ENCODE results near the gene SLC22A7.

Gene SLC22A7, protein sequence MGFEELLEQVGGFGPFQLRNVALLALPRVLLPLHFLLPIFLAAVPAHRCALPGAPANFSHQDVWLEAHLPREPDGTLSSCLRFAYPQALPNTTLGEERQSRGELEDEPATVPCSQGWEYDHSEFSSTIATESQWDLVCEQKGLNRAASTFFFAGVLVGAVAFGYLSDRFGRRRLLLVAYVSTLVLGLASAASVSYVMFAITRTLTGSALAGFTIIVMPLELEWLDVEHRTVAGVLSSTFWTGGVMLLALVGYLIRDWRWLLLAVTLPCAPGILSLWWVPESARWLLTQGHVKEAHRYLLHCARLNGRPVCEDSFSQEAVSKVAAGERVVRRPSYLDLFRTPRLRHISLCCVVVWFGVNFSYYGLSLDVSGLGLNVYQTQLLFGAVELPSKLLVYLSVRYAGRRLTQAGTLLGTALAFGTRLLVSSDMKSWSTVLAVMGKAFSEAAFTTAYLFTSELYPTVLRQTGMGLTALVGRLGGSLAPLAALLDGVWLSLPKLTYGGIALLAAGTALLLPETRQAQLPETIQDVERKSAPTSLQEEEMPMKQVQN

DNA sequence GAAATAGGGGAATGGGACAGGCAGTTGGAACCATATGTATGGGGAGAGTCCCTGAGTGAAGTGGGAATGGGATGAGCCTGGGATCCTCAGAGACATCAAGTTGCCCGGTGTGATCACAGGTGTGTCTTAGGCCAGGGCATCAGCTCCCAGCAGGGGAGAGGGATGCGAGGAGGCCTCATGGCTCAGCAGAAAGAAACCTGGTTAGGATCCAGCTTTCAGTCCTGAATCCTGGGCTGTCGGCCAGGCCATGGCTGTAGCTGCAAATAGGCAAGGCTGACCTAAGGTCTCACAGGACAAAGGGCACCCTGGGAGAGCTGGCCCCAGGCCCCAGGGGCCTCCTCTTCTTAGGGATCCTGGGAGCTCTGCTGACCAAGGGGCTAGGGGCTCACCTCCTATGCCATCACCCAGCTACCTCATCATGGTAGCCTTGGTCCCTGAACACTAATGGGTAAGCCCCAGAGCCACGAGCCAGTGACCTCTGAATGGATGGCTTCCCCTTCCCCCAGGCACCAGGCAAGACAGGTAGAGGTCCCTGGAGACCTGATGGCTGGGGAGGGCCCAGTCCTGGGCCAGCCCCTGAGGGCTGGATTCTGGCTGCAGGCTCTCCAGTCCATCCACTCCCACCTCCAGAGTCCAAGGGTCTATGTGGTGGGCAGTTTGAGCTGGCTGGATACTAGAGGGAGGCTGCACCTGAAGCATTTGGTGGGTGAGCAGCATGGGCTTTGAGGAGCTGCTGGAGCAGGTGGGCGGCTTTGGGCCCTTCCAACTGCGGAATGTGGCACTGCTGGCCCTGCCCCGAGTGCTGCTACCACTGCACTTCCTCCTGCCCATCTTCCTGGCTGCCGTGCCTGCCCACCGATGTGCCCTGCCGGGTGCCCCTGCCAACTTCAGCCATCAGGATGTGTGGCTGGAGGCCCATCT is at the start of gene SLC22A7:
TSS of gene SLC22A7 (plus strand) at position 617 of the 921 bp plus-strand sequence. CDS start at position 716, 99 bp downstream.
- no peak for DNase-seq (ENCODE audit: low read depth)

DNA sequence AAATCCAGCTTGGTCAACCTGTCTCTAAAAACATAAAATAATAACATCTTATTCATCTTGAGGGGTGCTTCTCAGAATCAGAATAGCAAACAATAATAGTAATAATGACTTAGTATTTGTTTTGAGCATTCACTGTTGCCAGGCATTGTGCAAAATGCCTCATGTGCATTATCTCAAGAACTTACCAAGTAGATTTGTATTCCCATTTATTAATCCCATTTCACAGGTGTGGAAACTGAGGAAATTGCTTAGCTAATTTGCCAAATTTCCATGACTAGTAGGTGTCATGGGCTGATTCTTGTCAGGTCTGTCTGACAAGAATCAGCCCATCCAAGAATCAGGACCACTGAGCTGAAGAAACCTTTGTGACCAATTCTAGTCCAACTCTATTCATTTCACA is 49.3 kb upstream of the SLC22A7 start:
- no peak for DNase-seq (ENCODE audit: low read depth)

DNA sequence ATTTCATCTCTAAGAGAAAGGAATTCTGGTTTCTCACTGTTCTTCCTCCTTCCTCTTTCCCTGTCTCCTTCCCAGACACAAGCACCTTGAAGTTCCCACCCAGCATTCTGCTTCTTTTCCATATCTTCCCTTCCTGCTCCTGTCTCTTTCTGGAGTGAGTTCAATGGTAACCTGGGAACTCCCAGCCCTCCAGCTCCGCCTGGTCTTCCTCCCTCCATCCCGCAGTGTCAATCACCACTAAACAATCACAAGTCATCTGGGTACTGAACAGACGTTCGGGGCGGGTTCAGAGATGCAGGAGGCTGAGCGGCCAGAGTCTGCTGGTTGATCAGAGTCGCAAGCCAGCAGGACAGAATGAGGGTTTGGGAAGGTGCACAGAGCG is 47.1 kb upstream of the SLC22A7 start:
- DNase-seq (ENCODE audit: low read depth) = no peak

DNA sequence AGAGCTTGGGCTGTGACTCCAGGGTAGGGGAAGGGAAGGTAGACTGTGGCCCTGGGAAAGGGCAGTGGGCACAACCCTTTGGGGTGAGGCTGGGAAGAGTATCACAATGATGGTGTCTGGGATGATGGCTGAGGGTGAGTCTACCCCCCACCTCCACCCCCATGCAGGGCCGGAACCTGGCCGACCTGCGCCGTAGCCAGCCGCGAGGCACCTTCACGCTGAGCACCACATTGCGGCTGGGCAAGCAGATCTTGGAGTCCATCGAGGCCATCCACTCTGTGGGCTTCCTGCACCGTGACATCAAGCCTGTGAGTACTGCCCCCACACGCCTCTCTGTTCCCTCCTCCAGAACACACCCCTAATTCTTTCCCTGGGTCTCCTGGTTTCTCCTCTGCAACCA is 44.7 kb upstream of the SLC22A7 start:
- no peak for DNase-seq (ENCODE audit: low read depth)

DNA sequence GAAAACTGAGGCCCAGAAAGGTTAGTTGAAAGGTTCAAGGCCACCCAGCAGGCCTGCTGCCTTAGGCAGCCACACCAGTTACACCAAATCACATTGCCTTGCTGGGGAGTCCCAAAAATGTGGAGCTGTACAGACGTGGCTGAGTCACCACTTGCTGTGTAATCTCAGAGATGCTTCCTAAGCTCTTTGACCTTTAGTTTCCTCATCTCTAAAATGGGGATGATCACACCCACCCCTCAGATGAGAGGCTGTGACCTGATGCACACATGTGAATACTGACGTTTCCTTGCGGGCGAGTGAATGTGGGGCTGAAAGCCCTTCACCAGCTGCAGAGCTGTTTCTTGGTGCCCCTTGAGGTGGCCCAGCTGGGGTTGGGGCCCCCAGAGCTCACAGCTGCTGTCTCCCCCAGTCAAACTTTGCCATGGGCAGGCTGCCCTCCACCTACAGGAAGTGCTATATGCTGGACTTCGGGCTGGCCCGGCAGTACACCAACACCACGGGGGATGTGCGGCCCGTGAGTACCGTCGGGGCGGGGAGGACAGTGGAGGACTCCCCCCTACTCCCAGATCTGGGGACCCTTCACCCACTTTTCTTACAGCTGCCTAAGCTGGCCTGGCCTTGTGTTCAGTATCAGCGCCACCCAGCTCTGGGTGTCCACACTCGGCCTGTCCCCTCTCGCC is 43.8 kb upstream of the SLC22A7 start:
- peak; percentile 25 for DNase-seq (ENCODE audit: low read depth)

DNA sequence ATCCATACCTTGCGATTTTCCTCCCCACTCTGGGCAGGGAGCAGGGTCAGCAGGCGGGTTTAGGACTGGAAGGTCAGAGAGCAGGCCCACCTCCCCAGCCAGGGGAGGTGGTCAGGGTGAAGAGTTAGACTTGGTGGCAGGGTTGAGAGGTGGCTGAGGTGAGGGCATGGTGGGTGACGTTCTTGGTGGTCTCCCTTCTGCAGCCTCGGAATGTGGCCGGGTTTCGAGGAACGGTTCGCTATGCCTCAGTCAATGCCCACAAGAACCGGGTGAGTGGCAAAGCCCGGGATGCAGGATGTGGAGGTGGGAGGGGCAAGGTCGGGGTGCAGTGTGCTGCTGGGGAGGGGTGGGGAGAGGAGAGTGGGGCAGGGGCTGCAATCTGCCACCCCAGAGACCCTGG is 43.2 kb upstream of the SLC22A7 start:
- DNase-seq (ENCODE audit: low read depth) = no peak

DNA sequence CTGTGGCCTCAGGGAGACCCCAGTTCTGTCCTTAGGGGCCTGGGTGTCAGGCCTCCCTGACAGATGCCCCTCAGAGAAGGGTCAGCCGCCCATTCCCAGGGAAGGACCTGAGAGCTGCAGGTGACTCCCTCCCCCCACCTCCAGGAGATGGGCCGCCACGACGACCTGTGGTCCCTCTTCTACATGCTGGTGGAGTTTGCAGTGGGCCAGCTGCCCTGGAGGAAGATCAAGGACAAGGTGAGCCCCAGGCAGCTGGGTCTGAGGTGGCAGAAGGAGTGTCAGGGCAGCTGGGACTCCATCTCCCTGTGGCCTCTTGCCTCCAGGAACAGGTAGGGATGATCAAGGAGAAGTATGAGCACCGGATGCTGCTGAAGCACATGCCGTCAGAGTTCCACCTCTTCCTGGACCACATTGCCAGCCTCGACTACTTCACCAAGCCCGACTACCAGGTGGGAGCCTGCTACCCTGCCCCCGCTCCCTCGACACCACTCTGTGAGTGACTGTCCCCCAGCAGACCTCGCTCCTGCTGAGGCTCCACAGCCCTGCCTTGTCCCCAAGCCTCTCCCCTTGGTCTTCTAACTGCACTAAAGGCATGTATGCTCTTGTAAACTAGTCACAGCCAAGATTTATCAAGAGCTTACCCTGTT is 42.5 kb upstream of the SLC22A7 start:
- no peak for DNase-seq (ENCODE audit: low read depth)

DNA sequence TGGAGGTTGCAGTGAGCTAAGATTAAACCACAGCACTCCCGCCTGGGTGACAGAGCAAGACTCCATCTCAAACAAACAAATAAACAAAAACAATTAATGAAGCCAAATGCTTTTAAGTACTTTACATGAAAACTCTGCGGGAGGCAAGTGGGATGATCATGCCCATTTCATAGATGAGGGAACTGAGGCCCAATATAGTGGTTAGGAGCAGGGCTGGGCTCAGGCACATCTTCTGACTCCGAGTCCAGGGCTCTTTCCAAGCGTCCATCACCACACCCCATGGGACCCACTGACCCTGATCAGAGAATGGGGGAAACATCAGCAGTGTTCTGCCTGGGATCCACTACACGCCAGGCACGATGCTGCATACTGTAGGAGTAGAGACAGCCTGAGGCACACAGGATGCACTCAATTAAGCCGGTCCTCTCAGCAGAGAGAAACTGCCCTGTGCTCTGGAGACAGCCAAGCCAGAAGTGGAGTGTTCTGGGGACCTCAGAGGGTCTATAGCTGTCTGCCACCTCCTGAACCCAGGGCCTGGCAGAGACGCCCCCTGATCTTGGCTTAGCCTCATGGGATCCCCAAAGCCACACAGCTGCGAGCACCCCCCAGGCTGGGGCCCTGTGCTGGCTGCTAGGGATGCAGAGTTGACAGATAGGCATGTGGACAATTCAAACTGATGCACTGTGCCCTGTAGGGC is 41.2 kb upstream of the SLC22A7 start:
- no peak for DNase-seq (ENCODE audit: low read depth)

DNA sequence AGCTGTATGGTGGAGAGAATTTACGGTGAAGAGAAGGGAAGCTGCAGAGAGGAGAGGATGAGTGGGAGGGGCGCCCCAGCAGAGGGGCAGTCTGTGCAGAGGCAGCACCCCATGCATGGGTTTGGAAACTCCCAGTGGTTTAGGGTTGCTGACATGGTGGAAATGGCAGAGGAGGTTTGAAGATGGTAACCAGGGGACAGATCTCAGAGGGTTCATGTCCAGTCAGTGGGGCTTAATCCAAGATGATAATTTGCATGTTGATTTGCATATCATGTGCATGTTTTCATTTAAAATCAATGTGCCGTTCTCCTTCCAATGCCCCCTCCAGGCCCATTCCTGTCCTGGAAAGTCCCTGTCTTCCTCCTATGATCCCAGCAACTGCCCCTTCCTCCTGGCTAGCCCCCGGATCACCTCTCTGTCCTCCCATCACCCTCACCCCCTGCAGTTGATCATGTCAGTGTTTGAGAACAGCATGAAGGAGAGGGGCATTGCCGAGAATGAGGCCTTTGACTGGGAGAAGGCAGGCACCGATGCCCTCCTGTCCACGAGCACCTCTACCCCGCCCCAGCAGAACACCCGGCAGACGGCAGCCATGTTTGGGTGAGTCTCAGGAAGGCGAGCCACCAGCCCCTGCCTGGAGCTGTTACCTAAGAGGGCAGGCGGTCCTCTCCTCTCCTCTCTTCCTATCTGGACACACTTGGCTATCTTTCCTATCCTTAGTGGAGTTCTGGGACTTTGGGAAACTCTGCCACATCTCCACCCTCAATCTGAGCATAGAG is 40.5 kb upstream of the SLC22A7 start:
- DNase-seq (ENCODE audit: low read depth) = no peak

DNA sequence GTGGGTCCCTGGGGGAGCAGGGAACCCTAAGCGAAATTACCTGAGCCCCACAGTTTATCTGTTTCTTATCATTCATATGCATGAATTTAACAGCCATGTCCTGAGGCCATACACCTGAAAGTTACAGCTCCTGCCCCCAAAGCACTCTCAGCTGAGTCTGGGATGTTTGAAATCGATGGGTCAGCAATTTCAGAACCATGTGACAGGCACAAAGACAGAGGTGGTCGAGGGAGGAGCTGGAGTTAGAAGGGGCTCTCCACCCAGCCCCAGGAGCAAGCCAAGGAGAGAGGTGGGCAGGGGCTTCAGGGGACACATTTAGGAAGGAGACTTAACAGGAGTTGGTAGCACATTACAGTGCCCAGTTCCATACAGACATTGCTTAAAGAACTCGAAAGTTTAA is 39.9 kb upstream of the SLC22A7 start:
- no peak for DNase-seq (ENCODE audit: low read depth)

DNA sequence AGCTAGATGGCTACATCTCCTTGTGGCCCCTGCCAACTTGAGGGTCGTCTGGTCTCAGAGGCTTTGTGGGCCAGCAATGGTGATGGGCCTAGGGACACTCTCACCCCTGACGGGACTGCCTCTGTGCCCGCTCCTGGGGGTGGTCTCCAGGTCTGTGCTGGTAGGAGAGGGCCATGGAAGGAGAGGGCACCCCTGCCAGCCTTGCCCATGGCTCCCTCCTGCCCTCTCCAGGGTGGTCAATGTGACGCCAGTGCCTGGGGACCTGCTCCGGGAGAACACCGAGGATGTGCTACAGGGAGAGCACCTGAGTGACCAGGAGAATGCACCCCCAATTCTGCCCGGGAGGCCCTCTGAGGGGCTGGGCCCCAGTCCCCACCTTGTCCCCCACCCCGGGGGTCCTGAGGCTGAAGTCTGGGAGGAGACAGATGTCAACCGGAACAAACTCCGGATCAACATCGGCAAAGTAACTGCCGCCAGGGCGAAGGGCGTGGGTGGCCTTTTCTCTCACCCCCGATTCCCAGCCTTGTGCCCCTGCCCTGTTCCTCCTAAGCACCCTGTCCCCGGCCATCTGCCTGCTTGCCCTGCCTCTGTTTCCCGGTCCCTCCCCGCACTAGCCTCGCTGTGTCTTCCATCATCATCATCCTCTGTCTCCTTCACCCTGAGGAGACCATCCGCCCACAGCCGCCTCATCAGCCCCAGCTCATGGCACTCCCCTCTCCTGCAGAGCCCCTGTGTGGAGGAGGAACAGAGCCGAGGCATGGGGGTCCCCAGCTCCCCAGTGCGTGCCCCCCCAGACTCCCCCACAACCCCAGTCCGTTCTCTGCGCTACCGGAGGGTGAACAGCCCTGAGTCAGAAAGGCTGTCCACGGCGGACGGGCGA is 39.0 kb upstream of the SLC22A7 start:
- no peak for DNase-seq (ENCODE audit: low read depth)

DNA sequence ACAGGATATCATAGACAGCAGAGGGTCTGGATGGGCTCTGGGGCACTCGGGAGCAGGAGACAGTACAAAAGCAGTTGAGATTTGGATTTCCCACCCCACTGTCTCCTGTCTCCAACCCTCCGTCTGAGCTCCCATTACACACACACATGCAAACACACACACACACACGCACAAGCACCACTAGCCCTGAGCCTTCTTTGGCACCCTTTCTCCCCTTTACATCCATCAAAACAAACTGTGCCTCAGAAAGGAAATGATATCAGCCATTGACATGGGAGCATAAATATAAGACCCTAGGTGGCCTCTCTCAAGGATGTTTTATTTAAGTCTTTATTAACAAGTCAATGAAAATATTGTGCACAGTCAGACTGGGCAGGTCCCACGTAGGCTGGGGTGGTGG is 37.3 kb upstream of the SLC22A7 start:
- DNase-seq (ENCODE audit: low read depth) = no peak

DNA sequence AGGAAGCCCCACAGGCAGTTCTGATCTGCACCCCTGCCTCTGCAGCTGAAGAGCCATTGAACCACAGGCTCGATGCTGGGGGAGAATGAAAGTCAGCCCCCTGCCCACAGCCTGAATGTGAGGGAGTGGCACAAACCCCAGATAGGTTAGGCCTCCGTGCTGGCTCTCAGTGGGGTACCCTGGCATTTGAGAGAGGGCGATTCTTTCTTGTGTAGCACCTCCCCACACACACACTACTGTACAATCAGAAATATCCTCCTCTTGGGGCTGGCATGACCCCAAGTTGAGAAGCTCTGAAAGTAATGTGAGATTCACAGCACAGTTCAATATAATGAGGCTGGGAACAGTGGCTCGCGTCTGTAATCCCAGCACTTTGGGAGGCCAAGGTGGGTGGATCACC is 36.9 kb upstream of the SLC22A7 start:
- no peak for DNase-seq (ENCODE audit: low read depth)

DNA sequence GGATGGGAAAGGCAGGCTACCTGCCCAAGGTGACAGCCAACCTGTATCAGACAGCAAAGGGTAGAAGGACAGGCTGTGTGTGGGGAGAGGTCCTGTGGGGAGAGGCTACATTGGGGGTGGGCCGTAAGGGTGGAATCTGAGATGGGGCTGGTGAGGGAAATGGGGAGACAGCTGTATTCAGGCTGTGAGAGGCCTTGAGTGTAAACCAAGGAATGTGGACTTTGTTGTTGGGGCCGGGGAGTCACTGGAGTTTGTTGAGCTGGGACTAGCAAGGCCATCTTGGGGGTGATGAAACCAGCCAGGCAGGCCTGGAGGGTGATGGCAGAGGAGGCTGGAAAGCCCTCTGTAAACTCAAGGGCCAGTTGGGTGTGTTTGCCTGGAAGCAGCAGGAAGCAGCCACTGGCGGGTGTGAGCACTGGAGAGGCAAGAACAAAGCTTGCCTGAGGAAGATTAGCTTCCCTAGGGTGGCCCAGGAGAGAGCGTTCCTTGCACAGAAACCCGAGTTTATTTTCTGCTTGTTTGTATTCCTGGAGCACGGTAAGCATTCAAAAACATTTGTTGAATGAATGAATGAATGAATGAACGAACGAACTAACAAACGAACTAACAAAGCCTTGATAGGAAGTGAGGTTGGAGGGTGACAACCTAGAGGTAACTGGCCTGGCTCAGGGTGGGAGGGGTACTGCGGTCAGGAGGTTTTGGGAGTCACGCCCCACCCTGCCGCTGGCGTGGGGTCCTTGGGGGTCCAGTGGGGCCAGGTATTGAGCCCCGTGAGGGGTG is 35.9 kb upstream of the SLC22A7 start:
- DNase-seq (ENCODE audit: low read depth) = no peak

DNA sequence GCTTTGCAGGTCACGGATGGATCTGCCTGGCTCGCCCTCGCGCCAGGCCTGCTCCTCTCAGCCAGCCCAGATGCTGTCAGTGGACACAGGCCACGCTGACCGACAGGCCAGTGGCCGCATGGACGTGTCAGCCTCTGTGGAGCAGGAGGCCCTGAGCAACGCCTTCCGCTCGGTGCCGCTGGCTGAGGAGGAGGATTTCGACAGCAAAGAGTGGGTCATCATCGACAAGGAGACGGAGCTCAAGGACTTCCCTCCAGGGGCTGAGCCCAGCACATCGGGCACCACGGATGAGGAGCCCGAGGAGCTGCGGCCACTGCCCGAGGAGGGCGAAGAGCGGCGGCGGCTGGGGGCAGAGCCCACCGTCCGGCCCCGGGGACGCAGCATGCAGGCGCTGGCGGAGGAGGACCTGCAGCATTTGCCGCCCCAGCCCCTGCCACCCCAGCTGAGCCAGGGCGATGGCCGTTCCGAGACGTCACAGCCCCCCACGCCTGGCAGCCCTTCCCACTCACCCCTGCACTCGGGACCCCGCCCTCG is 35.2 kb upstream of the SLC22A7 start:
- no peak for DNase-seq (ENCODE audit: low read depth)

DNA sequence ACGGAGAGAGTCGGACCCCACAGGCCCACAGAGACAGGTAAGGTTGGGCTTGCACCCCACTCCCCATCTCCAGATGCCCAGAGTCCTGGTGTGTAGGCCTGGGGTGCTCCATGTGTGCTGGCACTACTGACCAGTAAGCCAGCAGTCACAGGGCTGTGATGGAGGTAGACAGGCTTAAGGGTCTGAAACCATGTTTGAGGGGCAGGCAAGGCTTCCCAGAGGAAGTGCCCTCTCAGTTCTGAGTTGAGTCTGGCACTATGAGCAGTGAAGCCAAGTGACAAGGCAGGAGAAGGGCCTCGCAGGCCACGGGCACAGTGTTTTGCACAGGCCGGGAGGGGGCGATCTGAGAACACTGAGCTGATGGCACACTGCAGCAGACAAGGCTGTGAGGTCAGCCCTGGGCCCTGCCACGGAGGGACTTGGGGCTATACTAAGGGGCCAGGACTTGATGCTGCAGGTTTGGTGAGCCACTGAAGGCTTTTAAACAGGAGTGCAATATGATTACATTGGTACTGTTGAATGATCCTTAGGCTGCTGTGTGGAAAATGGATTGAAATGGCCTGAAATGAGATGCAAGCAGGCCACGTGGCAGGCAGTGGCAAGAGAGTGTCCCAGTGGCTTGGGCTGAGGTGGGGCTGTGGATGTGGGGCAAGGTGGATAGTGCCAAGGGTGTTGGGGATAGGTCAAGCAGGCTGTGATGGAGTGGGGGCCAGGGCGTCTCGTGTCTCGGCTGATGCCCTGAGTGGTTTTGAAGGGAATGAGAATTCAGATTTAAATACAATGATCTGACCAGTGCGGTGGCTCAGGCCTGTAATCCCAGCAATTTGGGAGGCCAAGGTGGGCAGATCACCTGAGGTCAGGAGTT is 34.5 kb upstream of the SLC22A7 start:
- DNase-seq (ENCODE audit: low read depth) = peak; percentile 48

DNA sequence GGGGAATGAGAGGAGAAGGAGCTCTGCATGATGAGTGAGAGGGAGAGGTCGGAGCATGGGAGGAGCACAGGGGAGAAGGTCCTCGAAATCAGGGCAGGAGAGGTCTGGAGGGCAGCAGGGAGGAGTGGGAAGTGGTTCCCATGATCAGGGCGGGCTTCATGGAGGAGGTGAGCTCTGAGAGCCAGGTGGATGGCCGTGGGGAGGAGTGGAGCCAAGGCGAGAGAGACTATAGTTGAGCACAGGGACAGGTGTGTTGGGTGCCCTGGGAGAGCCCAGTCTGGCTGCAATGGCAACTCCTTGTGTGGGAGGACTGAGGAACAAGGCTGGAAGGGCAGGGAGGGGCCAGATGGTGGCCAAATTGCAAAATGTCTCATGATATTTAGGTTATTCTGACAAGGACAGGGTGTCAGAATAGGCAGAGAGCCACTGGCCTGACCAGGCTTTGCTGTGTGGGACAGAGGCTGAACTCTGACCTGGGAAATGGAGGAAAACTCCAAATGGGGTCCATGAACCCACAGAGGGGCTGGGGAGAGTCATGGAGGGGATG is 33.4 kb upstream of the SLC22A7 start:
- no peak for DNase-seq (ENCODE audit: low read depth)

Data from fibroblast of gingiva (primary cell).